GM12872 (cell line): ENCODE results near the gene CLTCL1.

Experiments
- CTCF ChIP-seq: IDR thresholded peaks from 3 replicates; pipeline ENCODE4 v1.5.1; 2011; ENCODE audit warnings: low read depth, mild to moderate bottlenecking, low read length, moderate library complexity; ENCODE audit not compliant: insufficient read depth

The CLTCL1 gene

GRCh38 chr22:19175602-19176174 is 115.8 kb downstream of the CLTCL1 start:
- TF ChIP-seq CTCF: no peak

- TF ChIP-seq CTCF: no peak
These were observed 116.4 kb downstream of the CLTCL1 start for GRCh38 chr22:19175026-19175601.

GRCh38 chr22:19174106-19175025 is 117.2 kb downstream of the CLTCL1 start:
- no peak for TF ChIP-seq CTCF

GRCh38 chr22:19173047-19174035 is 118.2 kb downstream of the CLTCL1 start:
- TF ChIP-seq CTCF: no peak

GRCh38 chr22:19172213-19173046 is 119.1 kb downstream of the CLTCL1 start:
- no peak for TF ChIP-seq CTCF

GRCh38 chr22:19169947-19170318 is 121.6 kb downstream of the CLTCL1 start:
- TF ChIP-seq CTCF: no peak
